GM12865 (cell line): ENCODE measurements around the gene GKN2.

Experiments used
- DNase-seq: peaks from one replicate; pipeline ENCODE4 v3.0.0; 2010; ENCODE audit warnings: low read depth
- H3K4me3 ChIP-seq: 2 replicates; pipeline ENCODE4 v1.5.1; 2011; ENCODE audit warnings: mild to moderate bottlenecking, low read depth, low read length, control low read depth
- CTCF ChIP-seq: IDR thresholded peaks from 2 replicates; pipeline ENCODE4 v1.5.1; 2011; ENCODE audit warnings: low read length, control low read depth, low read depth, inconsistent platforms; ENCODE audit not compliant: insufficient read depth; ENCODE audit errors: missing control alignments

The GKN2 gene

GRCh38 chr2:68943581-68944568 lies 8.8 kb downstream of the GKN2 start:
- no peak overlapping the region for H3K4me3 ChIP-seq
- DNase-seq: peak; percentile 52
- TF ChIP-seq CTCF: peak; percentile 86

DNA sequence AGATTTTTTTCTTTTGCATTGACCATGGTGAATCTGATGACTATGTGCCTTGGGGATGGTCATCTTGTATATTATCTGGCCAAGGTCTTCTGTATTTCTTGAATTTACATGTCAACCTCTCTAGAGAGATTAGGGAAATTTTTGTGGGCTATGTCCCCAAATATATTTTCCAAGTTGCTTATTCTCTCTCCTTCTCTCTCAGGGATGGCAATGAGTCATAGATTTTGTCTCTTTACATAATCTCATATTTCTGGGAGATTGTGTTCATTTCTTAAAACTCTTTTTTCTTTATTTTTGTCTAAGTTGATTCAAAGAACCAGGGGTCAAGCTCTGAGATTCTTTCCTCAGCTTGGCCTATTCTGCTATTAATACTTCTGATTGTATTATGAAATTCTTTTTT lies 9.9 kb downstream of the GKN2 start:
- no peak for TF ChIP-seq CTCF
- H3K4me3 ChIP-seq: no peak overlapping the region
- no peak for DNase-seq

GRCh38 chr2:68940369-68940768 lies 12.3 kb downstream of the GKN2 start:
- no peak for TF ChIP-seq CTCF
- DNase-seq: no peak
- no peak overlapping the region for H3K4me3 ChIP-seq

DNA sequence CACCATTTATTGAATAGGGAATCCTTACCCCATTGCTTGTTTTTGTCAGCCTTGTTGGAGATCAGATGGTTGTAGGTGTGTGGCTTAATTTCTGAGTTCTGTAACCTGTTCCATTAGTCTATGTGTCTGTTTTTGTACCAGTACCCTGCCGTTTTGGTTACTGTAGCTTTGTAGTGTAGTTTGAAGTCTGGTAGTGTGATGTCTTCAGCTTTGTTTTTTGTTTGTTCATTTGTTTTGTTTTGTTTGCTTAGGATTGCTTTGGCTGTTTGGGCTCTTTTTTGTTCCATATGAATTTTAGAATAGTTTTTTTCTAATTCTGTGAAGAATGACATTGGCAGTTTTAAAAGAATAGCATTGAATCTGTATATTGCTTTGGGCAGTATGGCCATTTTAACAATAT lies 12.7 kb downstream of the GKN2 start:
- no peak overlapping the region for H3K4me3 ChIP-seq
- no peak for DNase-seq
- TF ChIP-seq CTCF: no peak

- TF ChIP-seq CTCF: no peak
- no peak overlapping the region for H3K4me3 ChIP-seq
- no peak for DNase-seq
These were observed 13.8 kb downstream of the GKN2 start for GRCh38 chr2:68938938-68939337.

DNA sequence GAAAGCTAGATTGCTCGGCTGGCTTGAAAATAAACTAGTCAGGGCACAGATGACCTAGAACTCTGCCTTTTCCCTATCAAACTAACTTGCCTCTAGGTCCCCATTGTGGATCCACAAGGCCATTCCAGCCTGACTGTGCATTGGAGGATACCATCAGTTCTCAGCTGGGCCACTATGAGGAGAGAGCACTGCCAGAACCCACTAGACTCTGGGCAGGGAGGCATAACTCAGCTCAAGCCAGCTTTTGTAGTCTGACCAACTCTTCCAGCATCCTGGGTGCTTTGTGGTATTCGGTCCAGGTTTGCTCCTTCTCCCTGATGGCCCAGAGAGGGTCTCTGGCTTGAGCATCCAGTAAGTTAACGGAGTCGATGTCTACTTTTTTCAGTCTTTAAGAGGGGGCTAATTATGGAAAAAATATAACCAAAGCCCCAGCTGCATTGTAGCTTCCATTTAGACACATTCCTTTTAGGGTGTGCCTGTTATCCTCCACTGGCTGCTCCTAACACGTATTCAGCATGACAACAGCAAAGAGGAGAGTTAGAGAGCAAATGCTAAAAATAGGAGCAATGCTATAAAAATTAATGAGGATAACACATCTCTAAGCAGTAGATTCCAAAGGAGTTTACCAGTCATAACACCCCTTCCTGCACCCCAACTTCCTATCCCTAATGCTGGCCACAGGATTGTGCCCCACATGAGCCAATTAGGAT lies 15.2 kb downstream of the GKN2 start:
- DNase-seq: no peak
- H3K4me3 ChIP-seq: no peak overlapping the region
- TF ChIP-seq CTCF: no peak
